Ovary (tissue), 9 donors: ENCODE measurements around the gene GPRASP3. TPM values are rescaled to one million over a fixed set of nuclear protein-coding genes. Genes with fewer than 3 reads are reported as not detected.

ENCODE experiments used
- DNase-seq, 5 donors: peaks; one replicate each; pipeline ENCODE4 v3.0.0-alpha.2; 2019 to 2020
- H3K27ac ChIP-seq, 2 donors: fragments of 200-600 bp; one replicate each; pipeline versions ENCODE4 v1.5.1 to v1.8.0; 2019 to 2022
- H3K27me3 ChIP-seq: fragments of 200-600 bp; one replicate; pipeline ENCODE4 v1.8.0; 2022
- H3K36me3 ChIP-seq: fragments of 200-600 bp; sonication (generic); one replicate; pipeline ENCODE4 v1.5.1; 2019
- H3K4me1 ChIP-seq: one replicate; pipeline ENCODE4 v1.8.1; 2013; ENCODE audit warnings: mild to moderate bottlenecking, moderate library complexity; ENCODE audit not compliant: insufficient read depth
- H3K4me3 ChIP-seq: fragments of 200-600 bp; sonication (generic); one replicate; pipeline ENCODE4 v1.5.1; 2017
- H3K9me3 ChIP-seq, 2 donors: fragments of 200-600 bp in 1 of 2; sonication (generic) in 1 of 2; one replicate each; pipeline versions ENCODE4 v1.5.1 to v1.8.1; 2013 to 2019; ENCODE audit warnings: mild to moderate bottlenecking in 1 of 2, moderate library complexity in 1 of 2
- CTCF ChIP-seq, 3 donors: fragments of 450-650 bp in 2 of 3; fragments of 200-600 bp in 1 of 3; IDR thresholded peaks; one replicate each; pipeline versions ENCODE4 v1.5.1 to v1.8.0; 2016 to 2022; ENCODE audit warnings: antibody characterized with exemption in 3 of 3, mild to moderate bottlenecking in 1 of 3
- EP300 ChIP-seq: sonication (generic); formaldehyde crosslinking; IDR thresholded peaks from one replicate; pipeline ENCODE4 v1.6.1; 2017; ENCODE audit warnings: antibody characterized with exemption
- POLR2A ChIP-seq: fragments of 450-650 bp; IDR thresholded peaks from one replicate; pipeline ENCODE4 v1.6.1; 2017; ENCODE audit warnings: antibody characterized with exemption, mild to moderate bottlenecking, moderate library complexity
- WGBS, 3 donors: extraction: QIAGEN DNeasy Blood & Tissue Kit in 1 of 3; methylation state at CpG; one replicate each; pipeline versions ENCODE4 v1.1.5 to v1.1.7; 2013 to 2017; 5-methylcytosine and 5-hydroxymethylcytosine counted together
- intact Hi-C, 4 donors: fragments of 100-400 bp; cut with DNase I; formaldehyde crosslinking; loops; one replicate each; pipeline versions ENCODE4 v1.11.0 to v1.15.1; 2022 to 2023
- polyA plus RNA-seq, 2 donors: library from polyadenylated mRNA; stranded (reverse); fragments of 200-250 nt in 1 of 2; fragments of 350-450 nt in 1 of 2; fragmentation: Illumina TruSeq in 1 of 2; extraction: RNeasy Lipid Tissue Mini Kit (QIAGEN cat#74804) in 1 of 2; gene quantifications; one replicate each; pipeline ENCODE4 v1.2.3, GENCODE V29; 2013 to 2014
- total RNA-seq, 7 donors: library from RNA; depleted of rRNA in 2 of 7; stranded (reverse); fragments of >200 nt in 2 of 7; fragmentation: NEBNext Ultra II Directional in 3 of 7; extraction: Animal tissue kit (Norgen Biotek cat#: 25700) in 3 of 7; gene quantifications; one replicate each; pipeline versions ENCODE4 v1.1.0 to v1.2.4, GENCODE V29; 2016 to 2023
- donor health status: DM: no; HTN: no; CAD: no; lungs with moderate emphysema.
- donor health status: DM: no; HTN: no; CAD: no.
- donor health status: Bipolar disorder and iron deficiency.
- donor health status: DM: yes; HTN: yes; CAD: no.
- donor health status: DM: no; HTN: no; CAD: no.
- donor health status: DM: yes; HTN: yes; CAD: no.

The GPRASP3 gene
- total and polyA plus RNA-seq, 9 donors, result 3.2 to 15.4 (median 8.8) TPM

GRCh38 chrX:102744307-102744706, 23.8 kb downstream of the GPRASP3 start:
- intact Hi-C loops, result no loop called here
- TF ChIP-seq CTCF (IDR thresholded peaks at IDR 0.05), result no peak
- no peak for TF ChIP-seq EP300
- TF ChIP-seq POLR2A, result no peak
- H3K27ac ChIP-seq, result no peak overlapping the region
- no peaks in the 10 kb centered on the region for H3K4me1 ChIP-seq
- no peaks in the 10 kb centered on the region for H3K27me3 ChIP-seq
- no peaks in the 10 kb centered on the region for H3K9me3 ChIP-seq
- H3K4me3 ChIP-seq, result no peak overlapping the region
- 71 to 83% (median 71%) methylated on average over 1 of the region's 1 CpG for WGBS, 3 donors
- no peak for DNase-seq
- no peaks in the 10 kb centered on the region for H3K36me3 ChIP-seq

GRCh38 chrX:102745513-102745856, 24.9 kb downstream of the GPRASP3 start:
- intact Hi-C loops, result no loop called here
- H3K36me3 ChIP-seq, result no peaks in the 10 kb centered on the region
- TF ChIP-seq EP300, result no peak
- no peak for TF ChIP-seq CTCF (IDR thresholded peaks at IDR 0.05)
- TF ChIP-seq POLR2A, result no peak
- H3K27ac ChIP-seq, result no peak overlapping the region
- no peaks in the 10 kb centered on the region for H3K9me3 ChIP-seq
- H3K4me3 ChIP-seq, result peak overlapping the region; percentile 49
- DNase-seq, result peak in 1 of 5 donors; percentile 12
- WGBS, 3 donors, result 19 to 35% (median 33%) methylated on average over 14 of the region's 14 CpGs
- no peaks in the 10 kb centered on the region for H3K4me1 ChIP-seq
- no peaks in the 10 kb centered on the region for H3K27me3 ChIP-seq

GRCh38 chrX:102745857-102746584, 25.5 kb downstream of the GPRASP3 start:
- Histone ChIP-seq H3K9me3 (no peaks in the 10 kb centered on the region), H3K36me3 (no peaks in the 10 kb centered on the region), H3K4me3 (peak overlapping the region; percentile 49), H3K4me1 (no peaks in the 10 kb centered on the region), H3K27ac (peak overlapping the region; percentile 9 to 39), H3K27me3 (no peaks in the 10 kb centered on the region)
- intact Hi-C loops, result no loop called here
- WGBS, 3 donors, result 27 to 41% (median 40%) methylated on average over 59 to 61 of the region's 61 CpGs
- DNase-seq, result peak; percentile 41 to 69 (median 59)
- TF ChIP-seq POLR2A, result no peak
- no peak for TF ChIP-seq CTCF (IDR thresholded peaks at IDR 0.05)
- no peak for TF ChIP-seq EP300

GRCh38 chrX:102765217-102765616, 44.7 kb downstream of the GPRASP3 start:
- Histone ChIP-seq H3K27ac (no peak overlapping the region), H3K27me3 (no peaks in the 10 kb centered on the region), H3K4me1 (peaks cover 1% of the 10 kb centered on the region), H3K4me3 (no peak overlapping the region), H3K36me3 (no peaks in the 10 kb centered on the region), H3K9me3 (no peaks in the 10 kb centered on the region)
- DNase-seq, result peak in 1 of 5 donors; percentile 45
- intact Hi-C loops, result no loop called here
- 19 to 24% (median 21%) methylated on average over 2 of the region's 2 CpGs for WGBS, 3 donors
- TF ChIP-seq CTCF (IDR thresholded peaks at IDR 0.05) (no peak), EP300 (no peak), POLR2A (no peak)
